Measurements from ENCODE around the gene APBA2.
"Not testable (repeated sequence)": the region's sequence is repeated elsewhere in the genome, so short reads cannot be mapped to it uniquely, and the experiment has no call there.

The APBA2 gene

DNA sequence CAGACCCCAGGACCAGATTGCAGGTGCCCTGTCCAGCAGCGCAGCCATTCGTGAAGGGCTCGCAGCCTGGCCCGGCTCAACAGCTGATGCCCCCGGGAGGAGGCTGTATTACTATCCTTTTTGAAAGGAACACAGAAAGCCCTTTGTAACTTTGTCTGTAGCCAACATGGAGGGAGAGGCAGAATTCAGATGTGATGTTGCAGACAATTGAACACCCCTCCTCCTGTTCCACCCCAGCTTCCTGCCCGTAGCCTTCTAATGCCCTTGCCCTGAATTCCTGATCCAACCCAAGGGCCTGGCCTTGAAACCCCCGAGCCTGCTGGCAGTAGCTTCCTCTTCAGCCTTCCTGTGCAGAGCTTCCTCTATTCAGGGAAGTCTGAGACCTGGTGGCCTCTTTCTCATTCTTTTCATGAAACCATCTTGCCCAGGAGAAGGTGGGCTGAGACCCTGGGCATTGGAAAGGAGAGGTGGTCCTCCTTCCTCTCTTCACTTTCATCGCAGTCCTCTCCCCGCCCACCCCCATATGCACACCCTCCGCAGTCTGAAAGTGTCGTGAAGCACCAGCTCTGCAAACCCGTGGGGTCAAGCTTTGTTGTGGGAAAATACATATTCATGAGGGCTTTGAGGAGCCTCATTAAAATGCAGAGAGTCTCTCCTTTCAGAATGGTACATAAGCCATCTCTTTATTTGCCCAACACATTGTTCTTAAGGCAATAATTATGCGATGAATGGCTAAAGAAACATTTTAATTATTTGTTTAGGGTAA, 109.2 kb downstream of the APBA2 start:
- in situ Hi-C loops (cut with MboI; ENCODE audit: low sequenced_read_pairs) = no loop called here

DNA sequence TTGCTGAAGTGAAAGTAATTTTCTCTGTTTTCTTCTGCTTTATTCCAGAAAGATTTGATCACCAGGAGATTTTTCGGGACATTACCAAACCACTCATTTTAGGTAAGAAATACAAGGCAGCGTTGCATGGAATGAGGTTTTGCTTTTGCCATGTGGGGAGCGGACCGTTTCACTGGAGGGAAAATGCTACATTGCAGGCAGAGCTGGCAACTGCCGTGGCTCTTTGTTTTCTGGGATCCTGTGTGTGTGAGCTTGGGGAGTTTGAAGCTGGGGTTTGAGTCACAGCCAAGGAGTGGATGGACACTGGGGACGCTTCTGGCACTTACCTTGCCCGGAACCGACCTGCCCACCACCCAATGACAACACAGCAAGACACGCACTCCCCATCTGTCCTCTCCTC, 109.9 kb downstream of the APBA2 start:
- in situ Hi-C loops (cut with MboI; ENCODE audit: low sequenced_read_pairs) = no loop called here

DNA sequence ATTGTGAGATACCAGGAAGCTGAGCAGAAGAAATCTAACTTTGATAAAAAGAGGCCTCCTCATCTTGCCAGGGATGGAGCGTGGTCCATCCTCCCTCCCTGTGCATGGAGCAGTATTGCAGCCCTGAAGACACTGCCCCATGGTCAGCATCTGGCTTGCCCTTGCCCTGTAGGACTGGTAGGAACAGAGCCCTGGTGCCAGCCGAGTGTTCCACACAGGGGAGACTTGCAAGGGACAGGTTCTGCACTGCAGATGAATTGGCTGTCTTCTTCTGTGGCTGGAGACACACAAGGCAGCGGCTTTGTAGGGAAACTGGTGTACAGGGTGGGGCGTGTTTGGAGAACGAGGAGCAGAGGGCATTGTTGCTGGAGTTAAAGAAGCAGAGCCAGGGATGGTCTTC, 110.5 kb downstream of the APBA2 start:
- in situ Hi-C loops (cut with MboI; ENCODE audit: low sequenced_read_pairs) = no loop called here

DNA sequence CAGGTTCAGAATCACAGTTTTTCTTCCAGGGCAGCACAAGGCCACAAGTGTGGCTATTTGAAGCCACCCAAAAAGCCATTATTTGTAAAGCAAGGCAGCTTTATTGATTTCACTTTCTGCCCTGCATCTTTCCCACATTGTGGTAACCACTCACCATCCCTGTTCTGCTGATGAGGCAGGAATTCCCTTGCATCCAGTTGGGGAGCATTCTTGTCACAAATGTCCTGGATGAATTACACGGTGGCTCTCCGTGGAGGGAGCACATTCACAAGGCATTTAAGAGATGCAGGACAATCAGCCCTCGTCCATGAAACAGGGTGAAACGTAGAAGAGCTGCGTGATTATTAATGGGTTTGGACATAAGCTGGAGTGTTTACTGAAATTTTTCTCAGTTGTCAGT, 111.2 kb downstream of the APBA2 start:
- in situ Hi-C loops (cut with MboI; ENCODE audit: low sequenced_read_pairs) = no loop called here

DNA sequence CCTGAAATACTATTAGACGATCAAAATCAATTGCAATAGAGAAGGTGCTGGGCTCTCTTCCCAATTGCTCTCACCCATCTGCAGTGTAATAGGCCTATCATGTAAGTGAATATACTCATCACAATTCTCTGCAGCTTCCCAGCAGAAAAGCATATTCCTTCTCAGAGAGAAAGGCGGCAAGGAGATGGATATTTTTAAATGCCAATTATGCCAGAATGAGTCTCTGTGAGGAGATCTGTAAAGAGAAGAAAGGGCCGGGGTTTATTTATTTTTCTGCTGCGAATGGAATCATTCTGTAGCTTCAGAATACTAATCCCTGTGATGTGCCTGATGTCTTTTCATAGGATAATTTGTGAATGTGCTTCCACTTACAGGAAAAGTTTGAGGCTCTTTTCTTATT, 112.0 kb downstream of the APBA2 start:
- in situ Hi-C loops (cut with MboI; ENCODE audit: low sequenced_read_pairs) = no loop called here

DNA sequence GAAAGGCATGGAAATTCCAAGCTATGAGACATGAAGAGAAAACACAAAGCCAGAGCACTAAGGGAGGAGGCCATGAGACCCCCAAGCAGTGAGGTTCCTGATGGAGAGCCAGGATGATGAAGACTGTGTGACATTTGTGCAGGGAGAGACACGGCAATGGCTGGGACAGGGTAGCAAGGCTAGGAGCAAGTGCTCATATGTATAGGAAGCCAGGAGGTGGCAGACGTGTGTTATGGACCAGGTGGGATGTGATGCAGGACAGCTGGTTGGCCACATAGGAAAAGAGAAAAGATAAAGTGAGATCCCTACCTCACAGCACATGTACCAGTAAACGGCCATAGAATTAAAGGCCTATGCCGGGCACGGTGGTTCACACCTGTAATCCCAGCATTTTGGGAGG, 112.7 kb downstream of the APBA2 start:
- in situ Hi-C loops (cut with MboI; ENCODE audit: low sequenced_read_pairs) = no loop called here

DNA sequence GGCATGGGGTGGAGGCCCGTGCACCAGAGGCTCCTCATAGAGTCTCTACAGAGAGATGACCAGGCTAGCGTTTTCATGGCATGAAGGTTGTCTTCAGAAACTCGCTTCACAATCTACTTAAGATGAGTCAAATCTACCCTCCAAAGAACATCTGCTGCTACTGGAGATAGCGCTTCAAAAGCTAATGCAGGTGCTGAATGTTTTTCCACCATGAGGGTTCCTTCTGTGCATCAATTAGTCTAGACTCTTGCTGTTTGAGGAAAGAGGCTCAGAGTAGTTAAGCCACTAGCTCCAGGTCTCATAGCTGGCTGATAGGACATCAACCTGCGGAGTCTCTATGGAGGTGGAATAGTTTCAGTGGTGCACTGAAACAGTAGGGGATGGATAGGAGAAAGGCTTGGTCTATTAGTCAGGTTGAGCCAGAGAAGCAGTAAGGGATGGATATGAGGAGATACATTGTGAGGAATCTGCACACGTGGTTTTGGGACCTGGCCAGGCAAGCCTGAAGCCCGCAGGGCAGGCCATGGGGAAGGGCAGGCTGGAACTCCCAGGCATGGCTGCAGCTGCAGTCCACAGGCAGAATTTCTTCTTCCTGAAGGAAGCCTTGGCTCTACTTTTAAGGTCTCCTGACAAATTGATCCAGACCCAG, 117.5 kb downstream of the APBA2 start:
- in situ Hi-C loops (cut with MboI; ENCODE audit: low sequenced_read_pairs) = no loop called here

DNA sequence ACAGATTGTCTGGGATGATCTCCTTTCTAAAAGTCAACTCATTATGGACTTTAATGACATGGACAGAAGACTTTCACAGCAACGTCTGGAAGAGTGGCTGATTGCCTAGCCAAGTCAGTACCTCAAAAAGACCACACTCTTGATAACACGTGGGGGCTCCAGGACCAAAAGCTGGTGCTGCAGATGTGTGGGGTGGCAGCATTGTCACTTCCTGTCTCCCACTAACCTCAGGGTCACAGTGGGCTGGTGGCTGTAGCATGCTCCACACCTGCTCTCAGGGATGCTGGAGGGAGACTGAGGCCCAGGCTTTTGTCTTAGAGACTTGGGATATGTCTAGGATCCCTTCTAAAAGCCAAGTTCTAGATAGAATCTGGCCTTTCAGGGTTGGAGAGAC, 118.1 kb downstream of the APBA2 start:
- in situ Hi-C loops (cut with MboI; ENCODE audit: low sequenced_read_pairs) = no loop called here

DNA sequence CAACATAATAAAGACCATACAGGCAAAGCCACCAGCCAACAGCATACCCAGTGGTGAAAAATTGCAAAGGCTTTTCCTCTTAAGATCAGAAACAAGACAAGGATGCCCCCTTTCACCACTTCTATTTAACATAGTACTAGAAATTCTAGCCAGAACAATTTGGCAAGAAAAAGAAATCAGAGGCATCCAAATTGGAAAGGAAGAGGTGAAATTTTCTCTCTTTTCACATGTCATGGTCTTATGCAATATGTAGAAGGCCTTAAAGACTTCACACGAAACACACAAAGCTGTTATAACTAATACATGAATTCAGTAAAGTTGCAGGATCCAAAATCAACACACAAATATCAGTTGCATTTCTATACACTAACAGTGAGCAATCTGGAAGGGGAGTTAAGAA, 120.2 kb downstream of the APBA2 start:
- in situ Hi-C loops (cut with MboI; ENCODE audit: low sequenced_read_pairs) = no loop called here

DNA sequence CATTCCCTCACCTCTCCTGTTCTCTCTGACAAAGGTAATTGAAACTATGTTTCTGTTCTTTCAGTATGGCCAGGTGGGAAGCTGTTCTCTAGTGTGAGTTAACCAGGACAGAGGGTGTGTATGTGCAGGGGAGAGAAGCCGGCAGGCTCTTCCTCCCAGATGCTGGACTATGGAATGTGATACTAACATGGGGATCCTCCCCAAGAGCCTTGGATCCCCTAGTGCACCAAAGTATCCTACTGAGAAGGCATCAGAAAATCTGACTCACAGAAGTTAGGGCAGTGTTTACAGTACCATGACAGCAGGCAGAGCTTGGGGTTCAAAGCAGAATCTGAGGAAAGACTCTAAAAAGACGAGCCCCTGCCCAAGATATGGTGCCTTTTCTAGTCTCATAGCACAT, 123.1 kb downstream of the APBA2 start:
- in situ Hi-C loops (cut with MboI; ENCODE audit: low sequenced_read_pairs) = no loop called here

DNA sequence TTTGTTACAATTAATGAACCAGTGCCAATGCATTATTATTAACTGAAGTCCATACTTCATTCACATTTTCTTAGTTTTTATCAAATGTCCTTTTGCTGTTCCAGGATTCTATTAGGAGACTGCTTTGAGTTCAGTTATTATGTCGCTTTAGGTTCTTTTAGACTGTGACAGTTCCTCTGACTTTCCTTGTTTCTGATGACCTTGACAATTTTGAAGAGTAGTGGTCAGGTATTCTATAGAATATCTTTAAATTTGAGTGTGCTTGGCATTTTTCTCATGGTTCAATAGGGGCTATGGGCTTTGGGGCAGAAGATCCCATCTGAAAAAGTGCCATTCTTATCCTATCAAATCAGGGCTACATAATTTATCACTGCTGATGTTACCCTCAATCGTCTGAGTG, 126.3 kb downstream of the APBA2 start:
- in situ Hi-C loops (cut with MboI; ENCODE audit: low sequenced_read_pairs) = no loop called here

DNA sequence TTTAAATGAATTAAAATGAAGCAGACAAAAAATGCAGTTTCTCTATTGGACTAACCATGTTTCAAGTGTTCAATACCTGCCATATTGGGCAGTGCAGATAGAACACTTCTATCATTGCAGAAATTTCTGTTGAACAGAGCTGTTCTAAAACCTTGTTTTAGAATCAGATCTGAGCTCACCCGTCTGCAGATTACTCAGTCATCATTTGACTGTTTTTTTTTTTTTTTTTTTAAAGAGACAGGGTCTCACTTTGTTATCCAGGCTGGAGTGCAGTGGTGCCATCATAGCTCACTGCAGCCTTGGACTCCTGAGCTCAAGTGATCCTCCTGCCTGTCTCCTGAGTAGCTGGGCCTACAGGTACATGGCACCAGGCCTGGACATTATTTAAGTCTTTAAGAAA, 128.7 kb downstream of the APBA2 start:
- in situ Hi-C loops (cut with MboI; ENCODE audit: low sequenced_read_pairs) = no loop called here

DNA sequence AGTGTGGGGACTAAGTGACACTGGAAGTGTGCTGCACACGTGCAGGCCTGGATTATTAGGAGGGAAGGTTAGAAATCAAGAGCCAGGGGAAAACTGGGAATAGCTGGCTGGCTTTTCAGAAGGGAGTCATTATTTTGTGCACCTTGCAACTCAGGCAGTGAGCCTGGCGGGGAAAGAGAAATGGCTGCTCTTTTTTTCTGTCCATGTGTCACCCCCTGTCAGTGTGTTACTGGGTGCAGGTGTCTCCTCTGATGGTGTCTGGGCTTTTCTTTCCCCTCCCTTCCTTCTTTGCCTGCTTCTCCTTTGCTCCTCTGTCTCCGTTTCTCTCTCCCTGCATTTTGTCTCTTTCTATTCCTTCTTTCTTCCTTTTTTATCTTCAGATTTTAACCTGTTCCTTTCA, 130.7 kb downstream of the APBA2 start:
- in situ Hi-C loops (cut with MboI; ENCODE audit: low sequenced_read_pairs) = no loop called here

DNA sequence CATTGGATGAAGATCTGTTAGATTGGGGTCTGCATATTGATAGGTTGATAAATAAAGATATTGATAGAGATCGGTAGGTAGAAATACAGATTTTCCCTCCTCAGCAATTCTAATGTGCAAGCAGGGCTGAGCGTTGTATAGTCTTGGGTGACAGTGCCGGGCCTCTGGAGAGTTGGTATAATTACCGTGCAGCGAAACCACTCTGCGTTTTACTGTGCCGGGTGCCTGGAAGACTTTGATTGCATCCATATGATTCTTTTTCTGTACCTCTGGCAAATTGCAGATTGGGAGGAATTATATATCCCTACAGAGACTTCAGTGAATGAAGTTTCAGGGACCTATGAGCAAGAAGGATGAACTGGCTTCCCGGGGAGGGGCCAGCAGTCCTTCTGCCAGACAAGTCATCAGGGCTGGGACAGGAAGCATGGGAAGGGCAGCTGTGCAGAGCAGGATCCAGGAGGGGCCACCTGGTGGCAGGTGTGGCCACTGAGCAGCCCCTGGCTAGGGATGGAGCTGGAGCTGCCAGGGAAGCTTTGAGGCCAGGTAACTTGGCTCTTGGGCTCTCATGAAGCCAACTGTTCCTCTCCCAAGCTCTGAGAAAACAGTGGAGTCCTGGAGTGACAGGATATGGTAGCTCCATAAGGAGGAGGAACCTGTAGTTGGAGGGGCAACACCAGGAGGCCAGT, 132.5 kb downstream of the APBA2 start:
- in situ Hi-C loops (cut with MboI; ENCODE audit: low sequenced_read_pairs) = no loop called here

DNA sequence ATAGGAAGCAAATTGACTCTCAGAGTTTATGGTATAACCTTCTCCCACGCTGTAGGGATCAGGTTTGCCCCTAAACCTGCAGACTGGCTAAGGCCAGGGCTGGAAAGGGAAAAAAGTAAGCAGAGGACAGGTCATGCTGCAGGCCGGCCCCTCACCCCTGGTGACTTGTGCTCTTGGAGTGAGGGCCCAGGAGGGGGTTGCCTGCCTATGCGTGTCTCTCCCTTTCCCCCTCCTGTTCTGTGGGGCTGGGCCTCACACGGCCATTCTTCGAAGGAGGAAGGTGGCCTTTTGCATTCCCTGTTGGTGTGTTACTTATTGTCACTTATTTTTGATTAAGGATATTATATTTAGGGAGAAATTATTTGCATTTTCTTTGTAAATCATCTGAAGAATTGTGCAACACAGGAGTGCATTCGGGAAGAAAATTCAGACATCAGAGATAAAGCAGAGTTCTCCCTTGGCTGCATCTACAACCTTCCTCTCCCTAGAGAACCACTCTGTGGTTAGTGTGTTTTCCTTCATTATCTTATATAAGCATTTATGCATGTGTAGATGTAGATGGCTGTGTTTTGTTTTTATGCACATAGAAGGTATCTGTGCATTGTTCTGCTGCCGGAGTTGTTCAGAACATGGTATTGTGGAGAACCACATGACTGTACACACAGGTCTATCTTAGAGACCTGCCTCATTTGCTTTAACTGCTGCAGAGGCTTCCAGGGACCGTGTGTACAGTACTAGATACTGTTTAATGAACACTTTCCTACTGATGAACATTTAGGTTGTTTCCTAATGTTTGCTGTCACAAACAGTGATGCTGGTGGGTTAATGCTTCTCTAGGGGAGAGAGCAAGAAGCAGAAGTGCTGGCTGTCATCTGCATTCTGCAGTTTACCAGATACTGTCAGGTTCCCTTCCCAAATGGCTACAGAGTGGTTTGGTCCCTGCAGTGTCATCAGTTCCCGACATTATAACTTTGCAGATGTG, 133.5 kb downstream of the APBA2 start:
- in situ Hi-C loops (cut with MboI; ENCODE audit: low sequenced_read_pairs) = no loop called here

DNA sequence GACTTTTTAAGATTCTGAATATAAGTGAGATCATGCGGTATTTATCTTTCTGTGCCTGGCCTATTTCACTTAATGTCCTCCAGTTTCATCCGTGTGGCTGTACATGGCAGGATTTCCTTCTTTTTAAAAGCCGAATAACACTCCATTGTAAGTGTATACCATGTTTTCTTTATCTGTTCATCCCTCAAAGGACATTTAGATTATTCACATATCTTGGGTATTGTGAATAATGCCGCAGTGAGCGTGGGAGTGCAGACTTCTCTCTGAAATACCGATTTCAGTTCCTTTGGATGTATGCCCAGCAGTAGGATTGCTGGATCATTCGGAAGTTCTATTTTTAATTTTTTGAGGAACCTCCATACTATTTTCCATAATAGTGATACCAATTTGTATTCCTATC, 136.1 kb downstream of the APBA2 start:
- in situ Hi-C loops (cut with MboI; ENCODE audit: low sequenced_read_pairs) = no loop called here

DNA sequence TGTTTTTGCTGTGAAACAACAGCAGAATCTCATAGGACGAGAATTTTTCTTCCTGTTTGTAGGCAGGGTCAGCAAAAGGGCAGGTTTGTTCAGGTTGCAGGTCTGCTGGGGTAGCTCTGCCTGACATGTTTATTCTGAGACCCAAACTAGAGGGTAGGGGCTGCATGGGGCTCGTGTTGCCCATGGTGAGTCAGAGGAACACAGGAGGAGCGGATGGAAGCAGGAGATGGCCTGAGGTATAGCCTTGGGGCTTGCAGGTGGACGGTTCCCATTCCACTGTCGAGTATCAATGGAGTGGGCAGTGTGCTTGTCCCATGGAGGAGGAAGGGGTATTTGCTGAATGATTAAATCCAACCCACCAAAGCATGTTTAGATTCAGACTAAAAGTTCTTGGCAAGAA, 138.9 kb downstream of the APBA2 start:
- in situ Hi-C loops (cut with MboI; ENCODE audit: low sequenced_read_pairs) = no loop called here

DNA sequence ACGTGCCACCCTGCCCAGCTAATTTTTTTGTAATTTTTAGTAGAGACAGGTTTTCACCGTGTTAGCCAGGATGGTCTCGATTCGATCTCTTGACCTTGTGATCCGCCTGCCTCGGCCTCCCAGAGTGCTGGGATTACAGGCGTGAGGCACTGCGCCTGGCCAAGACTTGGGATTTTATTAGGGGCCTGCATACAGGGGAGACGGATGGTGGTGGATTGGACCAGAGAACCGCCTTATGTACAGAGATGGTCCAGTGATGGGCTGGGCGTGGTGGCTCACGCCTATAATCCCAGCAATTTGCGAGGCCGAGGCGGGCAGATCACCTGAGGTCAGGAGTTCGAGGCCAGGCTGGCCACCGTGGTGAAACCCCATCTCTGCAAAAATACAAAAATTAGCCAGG, 139.6 kb downstream of the APBA2 start:
- in situ Hi-C loops (cut with MboI; ENCODE audit: low sequenced_read_pairs) = not testable (repeated sequence)

DNA sequence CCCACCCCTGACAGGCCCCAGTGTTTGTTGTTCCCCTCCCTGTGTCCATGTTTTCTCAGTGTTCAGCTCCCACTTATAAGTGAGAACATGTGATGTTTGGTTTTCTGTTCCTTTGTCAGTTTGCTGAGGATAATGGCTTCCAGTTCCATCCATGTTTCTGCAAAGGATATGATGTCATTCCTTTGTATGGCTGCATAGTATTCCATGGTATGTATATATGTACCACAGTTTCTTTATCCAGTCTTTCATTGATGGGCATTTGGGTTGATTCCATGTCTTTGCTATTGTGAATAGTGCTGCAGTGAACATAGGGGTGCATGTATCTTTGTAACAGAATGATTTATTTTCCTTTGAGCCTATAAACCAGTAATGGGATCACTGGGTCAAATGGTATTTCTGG, 142.4 kb downstream of the APBA2 start:
- in situ Hi-C loops (cut with MboI; ENCODE audit: low sequenced_read_pairs) = not testable (repeated sequence)

DNA sequence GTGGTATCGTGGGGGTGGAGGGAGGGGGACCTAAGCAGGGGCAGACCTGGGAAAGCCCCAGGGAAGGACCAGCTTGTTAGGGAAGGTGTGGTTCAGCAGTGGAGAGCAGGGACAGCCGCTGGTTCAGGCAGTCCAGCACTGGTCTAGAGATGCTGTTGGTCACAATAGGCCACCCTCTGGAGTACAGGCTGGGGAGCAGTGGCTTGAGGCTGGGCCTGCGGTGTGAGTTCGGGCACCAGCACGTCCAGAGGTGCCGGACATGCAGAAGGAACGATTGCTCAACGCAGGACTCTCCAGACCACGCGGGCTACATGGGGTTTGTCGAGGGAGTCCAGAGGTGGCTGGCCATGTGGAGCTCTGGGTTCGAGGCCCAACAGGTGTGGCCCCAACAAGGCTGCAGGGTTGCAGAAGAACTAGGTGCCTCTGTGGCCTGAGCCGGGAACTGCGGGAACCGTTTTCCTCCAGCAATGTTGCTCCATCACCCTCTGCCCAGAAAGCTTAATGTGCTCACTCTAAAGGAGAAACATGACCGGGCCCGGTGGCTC, 143.9 kb downstream of the APBA2 start:
- in situ Hi-C loops (cut with MboI; ENCODE audit: low sequenced_read_pairs) = no loop called here

All from HL-60/S4 treated with phorbol 12-myristate 13-acetate at 8.2 ng/mL for 4 days and 3 days (cell line).